Fibroblast of lung (primary cell): ENCODE results near the gene KLHL26.

Experiments
- EZH2 ChIP-seq: IDR thresholded peaks from 2 replicates; pipeline ENCODE4 v1.5.1; 2012; ENCODE audit warnings: low read length, control low read depth, mild to moderate bottlenecking; ENCODE audit errors: missing control alignments
- TF ChIP-seq, protein P1 (sequence below), 2 donors: IDR thresholded peaks in 1 of 2; conservative IDR thresholded peaks in 1 of 2; 1 replicate in 1 of 2; 2 replicates in 1 of 2; pipeline ENCODE4 v1.5.1; 2011 to 2012; ENCODE audit warnings: low read length in 2 of 2, control low read depth in 1 of 2, inconsistent platforms in 1 of 2, low read depth in 1 of 2, mild to moderate bottlenecking in 1 of 2

DNA sequence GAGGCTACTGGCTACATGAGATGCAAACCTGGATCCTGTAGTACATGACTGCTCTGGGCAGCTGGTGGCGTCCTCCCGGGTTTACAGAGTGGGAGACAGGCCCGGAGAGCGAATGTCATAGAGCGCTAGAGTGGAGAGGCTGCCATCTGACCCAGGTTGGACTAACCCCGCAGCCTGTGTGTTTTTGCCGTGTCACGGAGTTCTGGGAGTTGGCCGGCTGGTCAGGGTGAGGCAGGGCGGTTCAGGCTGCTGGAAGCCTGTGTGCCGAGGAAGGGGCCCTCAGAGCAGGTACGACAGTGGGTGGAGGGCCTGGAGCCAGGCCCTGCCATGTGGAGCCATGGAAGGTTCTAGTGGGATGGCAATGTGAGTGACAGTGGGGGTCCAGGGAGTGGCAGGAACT lies 59.2 kb downstream of the KLHL26 start:
- TF ChIP-seq, protein P1, sequence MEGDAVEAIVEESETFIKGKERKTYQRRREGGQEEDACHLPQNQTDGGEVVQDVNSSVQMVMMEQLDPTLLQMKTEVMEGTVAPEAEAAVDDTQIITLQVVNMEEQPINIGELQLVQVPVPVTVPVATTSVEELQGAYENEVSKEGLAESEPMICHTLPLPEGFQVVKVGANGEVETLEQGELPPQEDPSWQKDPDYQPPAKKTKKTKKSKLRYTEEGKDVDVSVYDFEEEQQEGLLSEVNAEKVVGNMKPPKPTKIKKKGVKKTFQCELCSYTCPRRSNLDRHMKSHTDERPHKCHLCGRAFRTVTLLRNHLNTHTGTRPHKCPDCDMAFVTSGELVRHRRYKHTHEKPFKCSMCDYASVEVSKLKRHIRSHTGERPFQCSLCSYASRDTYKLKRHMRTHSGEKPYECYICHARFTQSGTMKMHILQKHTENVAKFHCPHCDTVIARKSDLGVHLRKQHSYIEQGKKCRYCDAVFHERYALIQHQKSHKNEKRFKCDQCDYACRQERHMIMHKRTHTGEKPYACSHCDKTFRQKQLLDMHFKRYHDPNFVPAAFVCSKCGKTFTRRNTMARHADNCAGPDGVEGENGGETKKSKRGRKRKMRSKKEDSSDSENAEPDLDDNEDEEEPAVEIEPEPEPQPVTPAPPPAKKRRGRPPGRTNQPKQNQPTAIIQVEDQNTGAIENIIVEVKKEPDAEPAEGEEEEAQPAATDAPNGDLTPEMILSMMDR (conservative IDR thresholded peaks at IDR 0.05 in 1 of 2, IDR thresholded peaks at IDR 0.05 in 1 of 2; ENCODE audit: low read depth in 1 of 2, low read length in 2 of 2), result no peak
- TF ChIP-seq EZH2, result no peak
